HG02571 (cell line): Measurements from ENCODE around the gene OR10S1.
"Not testable (repeated sequence)": the region's sequence is repeated elsewhere in the genome, so short reads cannot be mapped to it uniquely, and the experiment has no call there.

Experiments used
- ATAC-seq: cut with Tn5 transposase; IDR thresholded peaks from one replicate; pipeline ENCODE4 v1.9.1; 2021; ENCODE audit warnings: mild to moderate bottlenecking, moderate library complexity; ENCODE audit not compliant: unreplicated experiment

OR10S1 gene

GRCh38 chr11:123977731-123978347 is at the start of gene OR10S1:
Gene OR10S1, minus strand, starts transcription at chr11:123977781. Its CDS starts 117 bp downstream, at chr11:123977664.
- no peak for ATAC-seq

- no peak for ATAC-seq
These were observed 48.9 kb upstream of the OR10S1 start, which contains the start of gene OR10G8 for GRCh38 chr11:124026498-124026897. Gene OR10G8, plus strand, starts transcription at chr11:124026798. Its CDS starts 2,825 bp downstream, at chr11:124029623.

GRCh38 chr11:124015837-124016236 is 38.3 kb upstream of the OR10S1 start:
- ATAC-seq, result not testable (repeated sequence)

GRCh38 chr11:124012697-124013096 is 35.1 kb upstream of the OR10S1 start, which contains the start of gene OR10G4:
Gene OR10G4, plus strand, starts transcription at chr11:124012997. Its CDS starts 2,578 bp downstream, at chr11:124015575.
- ATAC-seq, result no peak

GRCh38 chr11:123995119-123995518 is 17.5 kb upstream of the OR10S1 start, which contains the start of gene OR10G6:
Gene OR10G6, minus strand, starts transcription at chr11:123995161. Its CDS starts 0 bp downstream, at chr11:123995161.
- no peak for ATAC-seq

GRCh38 chr11:123979311-123979710 is 1.7 kb upstream of the OR10S1 start:
- no peak for ATAC-seq

- no peak for ATAC-seq
These were observed 616 bp downstream of the OR10S1 start for GRCh38 chr11:123976770-123977560.

GRCh38 chr11:123973816-123974215 is 3.8 kb downstream of the OR10S1 start:
- ATAC-seq, result no peak

GRCh38 chr11:123956752-123957151 is 20.8 kb downstream of the OR10S1 start:
- ATAC-seq, result no peak

GRCh38 chr11:123945132-123945531 is 32.4 kb downstream of the OR10S1 start:
- ATAC-seq, result no peak

- ATAC-seq, result no peak
These were observed 33.8 kb downstream of the OR10S1 start, which contains the start of gene OR6T1 for GRCh38 chr11:123943738-123944137. Gene OR6T1, minus strand, starts transcription at chr11:123943838. Its CDS starts 0 bp downstream, at chr11:123943838.

GRCh38 chr11:123942413-123942812 is 35.2 kb downstream of the OR10S1 start:
- no peak for ATAC-seq

GRCh38 chr11:123939317-123939716 is 38.3 kb downstream of the OR10S1 start, which contains the start of gene OR4D5:
Gene OR4D5, plus strand, starts transcription at chr11:123939617. Its CDS starts 0 bp downstream, at chr11:123939617.
- no peak for ATAC-seq
